ENCODE results near the gene TENM4.
"Not testable (repeated sequence)": the region's sequence is repeated elsewhere in the genome, so short reads cannot be mapped to it uniquely, and the experiment has no call there.

TENM4 gene

GRCh38 chr11:78645226-78646202, 795.3 kb downstream of the TENM4 start:
- DNase-seq: no peak

DNA sequence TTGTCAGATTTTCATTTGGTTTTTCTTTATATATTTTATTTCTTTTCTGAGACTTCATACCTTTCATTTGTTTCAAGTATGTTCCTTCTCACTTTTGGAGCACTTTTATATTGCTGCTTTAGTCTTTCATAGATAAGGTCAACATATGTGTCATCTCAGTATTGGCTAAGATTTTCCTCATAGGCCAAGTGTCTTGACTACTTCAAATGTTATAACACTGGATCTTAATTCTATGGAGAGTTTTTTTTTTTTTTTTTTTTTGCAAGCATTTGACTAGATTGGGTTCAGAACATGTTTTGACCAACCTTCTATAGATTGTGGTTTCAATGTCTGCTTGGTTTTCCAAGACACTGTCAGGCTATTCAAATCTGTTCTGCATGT, 797.2 kb downstream of the TENM4 start:
- DNase-seq: no peak

DNA sequence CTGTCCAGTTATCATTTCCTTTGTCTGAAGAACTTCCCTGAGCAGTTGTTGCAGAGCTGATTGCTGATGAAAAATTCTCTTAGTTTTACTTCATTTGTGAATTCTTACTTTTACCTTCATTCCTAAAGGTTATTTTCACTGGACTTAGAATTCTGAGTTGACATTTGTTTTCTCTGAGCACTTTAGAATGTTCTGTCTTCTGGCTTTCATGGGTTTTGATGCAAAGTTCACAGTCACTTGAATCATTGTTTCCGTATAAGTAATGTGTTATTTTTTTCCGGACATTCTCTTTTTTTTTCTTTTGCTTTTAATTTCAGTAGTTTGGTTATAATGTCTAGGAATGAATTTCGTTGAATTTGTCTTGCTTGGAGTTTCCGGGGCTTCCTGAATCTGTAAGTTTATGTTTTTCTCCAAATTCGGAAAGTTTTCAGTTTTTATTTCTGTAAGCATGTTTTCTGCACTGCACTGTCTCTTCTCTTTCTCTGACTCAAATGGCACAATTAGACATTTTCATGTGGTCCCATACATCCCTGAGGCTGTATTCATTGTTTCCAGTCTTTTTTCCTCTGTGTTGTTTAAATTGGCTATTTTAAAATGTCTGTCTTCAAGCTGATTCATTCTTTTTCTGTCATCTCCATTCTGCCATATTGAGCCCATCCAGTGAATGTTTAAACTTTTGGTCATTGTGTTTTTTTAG, 797.7 kb downstream of the TENM4 start:
- no peak for DNase-seq

DNA sequence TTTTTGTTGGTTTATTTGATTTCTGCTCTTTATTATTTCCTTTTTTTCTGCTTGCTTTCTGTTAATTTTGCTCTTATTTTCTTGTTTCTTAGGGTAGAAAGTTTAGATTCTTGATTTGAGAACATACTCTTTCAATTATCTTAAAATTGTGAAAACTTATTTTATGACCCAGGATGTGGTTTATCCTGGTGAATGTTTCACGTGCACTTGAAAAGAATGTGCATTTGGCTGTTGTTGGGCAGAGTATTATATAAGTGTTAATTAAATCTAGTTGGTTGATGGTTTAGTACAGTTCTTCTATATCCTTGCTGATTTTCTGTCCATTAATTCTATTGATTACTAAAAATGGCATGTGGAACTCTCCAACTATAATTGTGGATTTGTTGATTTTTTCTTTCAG, 799.3 kb downstream of the TENM4 start:
- DNase-seq: no peak

- no peak for DNase-seq
These were observed 802.0 kb downstream of the TENM4 start for GRCh38 chr11:78638704-78639380.

DNA sequence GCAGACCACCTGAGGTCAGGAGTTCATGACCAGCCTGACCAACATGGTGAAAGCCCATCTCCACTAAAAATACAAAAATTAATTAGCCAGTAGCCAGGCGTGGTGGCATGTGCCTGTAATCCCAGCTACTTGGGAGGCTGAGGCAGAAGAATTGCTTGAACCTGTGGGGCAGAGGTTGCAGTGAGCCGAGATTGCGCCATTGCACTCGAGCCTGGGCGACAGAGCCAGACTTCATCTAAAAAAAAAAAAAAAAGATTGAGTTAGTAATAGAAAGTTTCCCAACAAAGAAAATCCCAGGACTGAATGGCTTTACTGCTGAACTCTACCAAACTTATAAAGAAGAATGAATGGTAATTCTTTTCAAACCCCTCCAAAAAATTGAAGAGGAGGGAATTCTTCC, 803.3 kb downstream of the TENM4 start:
- not testable (repeated sequence) for DNase-seq

- no peak for DNase-seq
These were observed 804.9 kb downstream of the TENM4 start for GRCh38 chr11:78635814-78636506.

- no peak for DNase-seq
These were observed 807.1 kb downstream of the TENM4 start for GRCh38 chr11:78633516-78634310.

DNA sequence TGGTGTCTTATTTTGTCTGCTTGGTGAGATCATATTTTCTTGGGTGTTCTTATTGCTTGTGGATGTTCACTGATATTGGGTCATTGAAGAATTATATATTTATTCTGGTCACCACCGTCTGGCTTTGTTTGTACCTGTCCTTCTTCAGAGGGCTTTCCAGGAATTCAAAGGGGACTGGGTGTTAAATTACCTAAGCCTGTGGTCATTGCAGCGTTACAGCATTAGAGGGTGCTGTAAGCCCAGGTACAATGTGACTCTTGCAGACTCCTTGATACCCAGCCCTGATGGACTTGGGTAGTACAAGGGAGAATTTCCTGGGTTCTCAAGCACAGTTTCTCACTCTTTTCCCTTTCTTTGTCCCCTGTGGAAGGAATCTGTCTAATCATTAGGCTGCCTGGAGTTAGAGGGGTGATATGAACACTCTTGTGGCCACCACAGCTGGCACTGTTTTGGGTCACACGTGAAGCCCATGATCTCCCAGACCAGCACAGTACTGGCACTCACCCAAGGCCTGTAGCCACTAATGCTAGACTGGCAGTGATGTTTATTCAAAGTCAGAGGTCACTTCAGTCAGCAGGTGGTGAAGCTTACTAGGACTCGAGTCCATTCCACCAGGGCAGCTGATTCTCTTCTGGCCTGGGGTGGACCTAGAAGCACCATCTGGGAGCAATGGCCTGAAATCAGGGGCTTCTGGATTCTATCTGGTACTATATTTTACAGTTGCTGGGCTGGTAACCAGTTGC, 810.1 kb downstream of the TENM4 start:
- DNase-seq: no peak

DNA sequence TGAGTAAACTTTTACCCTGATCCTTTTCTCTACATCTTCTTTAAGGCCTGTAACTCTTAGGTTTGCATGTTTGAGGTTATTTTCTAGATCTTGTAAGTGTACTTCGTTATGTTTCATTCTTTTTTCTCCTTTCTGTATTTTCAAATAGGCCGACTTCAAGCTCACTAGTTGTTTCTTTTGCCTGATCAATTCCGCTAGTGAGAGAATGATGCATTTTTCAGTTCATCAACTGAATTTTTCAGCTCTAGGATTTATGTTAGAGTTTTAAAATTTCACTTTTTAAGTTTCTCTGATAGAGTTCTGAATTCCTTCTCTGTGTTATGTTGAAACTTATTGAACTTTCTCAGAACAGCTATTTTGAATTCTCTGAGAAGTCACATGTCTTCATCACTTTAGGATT, 810.7 kb downstream of the TENM4 start:
- DNase-seq: no peak

- no peak for DNase-seq
These were observed 818.2 kb downstream of the TENM4 start for GRCh38 chr11:78622666-78623065.

GRCh38 chr11:78620159-78620558, 820.7 kb downstream of the TENM4 start:
- no peak for DNase-seq

DNA sequence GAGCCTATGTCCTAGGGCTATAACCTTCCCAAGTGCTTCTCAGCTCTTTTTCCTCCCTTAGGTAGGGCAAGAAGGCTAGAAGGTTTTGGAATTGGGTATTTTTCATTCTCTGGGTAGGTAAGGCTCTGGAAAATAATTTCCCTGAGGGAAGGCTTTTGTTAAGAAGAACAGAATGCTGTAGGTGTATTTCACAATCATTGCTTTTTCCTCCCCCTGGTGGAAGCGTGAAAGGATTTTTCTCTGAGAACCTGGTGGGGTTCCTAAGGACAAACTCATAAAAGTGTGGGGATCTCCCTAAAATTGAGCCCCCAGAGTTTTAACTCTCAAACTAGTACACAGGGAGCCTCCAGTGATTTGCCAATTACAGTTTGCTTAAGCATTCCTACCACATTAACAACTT, 825.1 kb downstream of the TENM4 start:
- no peak for DNase-seq

- DNase-seq: no peak
These were observed 827.4 kb downstream of the TENM4 start for GRCh38 chr11:78613378-78613813.

DNA sequence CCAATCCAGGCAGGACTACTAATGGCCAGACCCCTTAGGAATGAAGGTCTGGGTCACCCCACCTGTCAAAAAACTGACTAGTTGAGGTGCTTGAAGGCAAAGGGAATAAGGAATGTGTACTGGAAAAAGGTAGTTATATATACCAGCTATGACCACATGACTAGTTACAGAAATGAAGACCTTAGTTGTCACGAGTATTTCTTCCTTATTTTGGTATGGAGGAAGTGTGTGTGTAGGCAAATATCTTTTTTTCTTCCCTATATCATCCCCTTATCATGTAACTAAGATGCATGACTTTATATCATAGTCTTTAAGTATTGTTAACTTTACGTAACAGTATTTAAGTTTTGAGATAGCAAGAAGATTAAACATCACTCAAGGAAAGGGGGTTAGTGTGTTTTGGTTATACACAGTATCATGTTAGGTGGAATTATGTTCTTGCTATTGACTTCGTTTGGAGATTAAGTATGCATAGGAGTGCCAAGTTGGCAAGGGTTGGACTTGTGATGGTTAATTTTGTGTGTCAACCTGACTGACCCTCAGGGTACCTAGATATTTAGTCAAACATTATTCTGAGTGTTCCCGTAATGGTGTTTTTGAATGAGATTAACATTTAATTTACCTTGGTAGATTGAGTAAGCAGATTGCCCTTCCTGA, 828.0 kb downstream of the TENM4 start:
- DNase-seq: no peak

DNA sequence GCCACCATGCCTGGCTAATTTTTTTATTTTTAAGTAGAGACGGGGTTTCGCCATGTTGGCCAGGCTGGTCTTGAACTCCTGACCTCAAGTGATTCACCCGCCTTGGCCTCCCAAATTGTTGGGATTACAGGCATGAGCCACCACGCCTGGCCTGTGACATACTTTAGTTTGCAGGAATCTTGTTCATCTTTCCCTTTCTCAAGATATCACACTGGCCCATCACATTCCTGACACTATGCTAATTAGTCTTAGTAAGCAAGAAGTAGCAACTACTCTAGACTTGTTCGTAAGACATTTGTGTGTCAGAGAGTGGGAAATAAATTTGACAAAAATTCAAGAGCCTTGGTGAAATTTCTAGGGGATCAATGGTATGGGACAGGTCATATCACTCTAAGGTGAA, 831.5 kb downstream of the TENM4 start:
- DNase-seq: not testable (repeated sequence)

DNA sequence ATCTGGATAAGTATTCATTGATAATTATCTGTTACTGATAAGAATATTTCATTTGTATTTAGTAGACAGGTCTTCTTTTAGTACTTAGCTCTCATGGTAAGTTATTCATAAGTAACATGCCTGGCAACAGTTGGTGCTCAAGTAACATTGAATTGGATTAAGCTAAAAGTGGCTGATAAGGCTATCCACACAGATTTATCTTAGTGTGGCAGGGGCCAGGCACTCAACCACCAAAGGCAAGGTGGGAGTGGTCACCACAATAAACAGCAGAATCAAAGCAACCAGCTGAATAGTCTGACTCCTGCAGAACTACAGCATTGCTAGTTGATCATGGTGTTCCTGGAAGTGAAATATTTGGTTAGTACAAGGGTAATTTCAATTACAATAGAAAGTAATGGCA, 833.1 kb downstream of the TENM4 start:
- DNase-seq: no peak

- DNase-seq: no peak
These were observed 834.2 kb downstream of the TENM4 start for GRCh38 chr11:78606667-78607066.

DNA sequence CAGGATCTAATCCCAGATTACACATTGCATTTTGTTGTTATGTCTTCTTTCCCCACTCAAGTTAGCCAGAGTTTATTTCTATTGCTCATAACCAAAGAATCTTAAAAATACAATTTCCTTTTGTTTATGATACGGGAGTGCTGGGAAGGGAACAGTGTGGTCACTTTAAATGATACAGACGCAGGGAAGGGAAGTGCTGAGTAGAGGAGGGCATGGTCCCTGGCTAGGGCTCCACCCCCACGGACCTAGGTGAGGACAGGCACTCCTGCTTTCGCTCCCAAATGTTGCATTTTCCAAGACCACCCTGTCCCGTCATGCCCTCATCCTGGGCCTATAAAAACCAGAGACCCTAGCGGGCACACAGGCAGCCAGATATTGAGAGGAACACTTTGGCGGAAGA, 835.5 kb downstream of the TENM4 start:
- DNase-seq: no peak

GRCh38 chr11:78603792-78604191, 837.0 kb downstream of the TENM4 start:
- DNase-seq: no peak
